Activated CD8-positive, alpha-beta T cell treated with anti-CD3 and anti-CD28 coated beads, Interleukin-2, amount 10 ng/mL, durations not matched to agents 7 days and 5 days (primary cell): Measurements from ENCODE around the gene CSTB. TPM values are rescaled to one million over a fixed set of nuclear protein-coding genes. Genes with fewer than 3 reads are reported as not detected.

ENCODE experiments used
- ATAC-seq: fragments of 150-1000 bp; cut with Tn5 transposase; one replicate; pipeline ENCODE4 v1.10.0; 2021; ENCODE audit warnings: moderate library complexity
- CTCF ChIA-PET: fragments of 350-600 bp; sonication (Branson Sonifier 250); formaldehyde crosslinking; loops from one replicate; lab custom pipeline; 2021; ENCODE audit warnings: antibody characterized with exemption; lab: Charles Lee
- POLR2A ChIA-PET: fragments of 350-600 bp; sonication (Branson Sonifier 250); formaldehyde crosslinking; loops from one replicate; lab custom pipeline; 2021; ENCODE audit warnings: antibody characterized with exemption; lab: Charles Lee
- DNase-seq: peaks from one replicate; pipeline ENCODE4 v3.0.0-alpha.2; 2020
- H3K27ac Mint-ChIP-seq: one replicate; pipeline ENCODE4 v1.8.0; 2021; ENCODE audit warnings: mild to moderate bottlenecking, mixed read lengths
- H3K27me3 Mint-ChIP-seq: one replicate; pipeline ENCODE4 v1.8.0; 2021; ENCODE audit warnings: low read depth, mixed read lengths
- H3K36me3 Mint-ChIP-seq: one replicate; pipeline ENCODE4 v1.8.0; 2021; ENCODE audit warnings: low read depth, mixed read lengths
- H3K4me1 Mint-ChIP-seq: one replicate; pipeline ENCODE4 v1.8.0; 2021; ENCODE audit warnings: low read depth, mixed read lengths
- H3K4me3 Mint-ChIP-seq: one replicate; pipeline ENCODE4 v1.8.0; 2021; ENCODE audit warnings: mild to moderate bottlenecking, mixed read lengths
- H3K9me3 Mint-ChIP-seq: one replicate; pipeline ENCODE4 v1.8.0; 2022; ENCODE audit warnings: mixed read lengths; ENCODE audit not compliant: insufficient read depth
- total RNA-seq, 2 experiments: library from RNA; stranded (reverse); gene quantifications; one replicate each; pipeline ENCODE4 v1.2.3, GENCODE V29; 2021

CSTB gene
- total RNA-seq, 2 experiments from 2014 or later: 50.2 to 54.4 TPM

DNA sequence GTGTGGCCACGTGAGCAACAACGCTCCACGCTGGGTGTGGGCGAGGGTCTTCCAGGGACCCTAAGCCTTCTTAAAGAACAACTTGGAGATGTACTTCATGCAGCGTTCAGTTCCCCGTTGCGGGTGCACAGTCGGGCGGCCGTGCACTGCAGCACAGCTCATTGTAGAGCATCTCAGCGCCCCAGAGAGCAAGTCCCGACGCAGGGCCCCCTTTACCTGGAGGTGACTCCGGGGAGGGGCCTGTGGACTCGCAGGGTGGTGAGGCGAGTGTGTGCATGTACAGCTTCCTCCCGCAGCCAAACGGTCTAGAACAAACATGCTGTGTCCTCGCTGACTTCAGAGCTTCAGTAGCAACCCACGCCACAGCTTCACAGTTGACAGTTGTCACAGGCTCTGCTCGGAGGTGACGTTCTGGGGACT lies 32.7 kb upstream of the CSTB start:
- DNase-seq (no peak), ATAC-seq (no peak)
- ChIA-PET POLR2A (no interaction called here), CTCF (interaction anchor here (1.0 to 1.5 kb wide), 7 partner anchors 19 to 168 kb away, joined by 3 to 6 read pairs (median 3); partner anchors contain the start of gene RRP1)
- H3K36me3 Mint-ChIP-seq: peaks cover 7% of the 10 kb centered on the region
- H3K27ac Mint-ChIP-seq: no peak overlapping the region
- H3K4me3 Mint-ChIP-seq: no peak overlapping the region
- peaks cover 18% of the 10 kb centered on the region for H3K4me1 Mint-ChIP-seq
- no peaks in the 10 kb centered on the region for H3K9me3 Mint-ChIP-seq
- H3K27me3 Mint-ChIP-seq: no peaks in the 10 kb centered on the region

DNA sequence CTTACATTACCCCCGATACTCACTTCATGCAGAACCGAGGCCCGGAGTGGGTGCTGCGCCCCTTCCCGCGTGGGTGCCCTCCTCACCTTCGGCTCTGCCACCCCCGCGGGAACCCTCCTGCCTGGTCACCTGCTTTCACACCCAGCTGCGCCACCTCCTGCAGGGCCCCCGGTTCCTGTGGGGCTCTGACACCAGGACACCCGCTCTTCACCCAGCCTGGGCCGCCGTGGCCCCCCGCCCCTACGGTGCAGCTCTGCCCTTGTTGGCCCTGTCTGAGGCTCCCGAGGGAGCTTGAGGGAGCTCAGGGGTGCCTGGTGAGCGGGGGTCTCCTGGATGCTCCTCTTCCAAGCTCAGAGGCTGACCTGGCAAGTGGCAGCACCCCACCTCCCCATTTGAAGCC lies 32.3 kb upstream of the CSTB start:
- CTCF ChIA-PET: interaction anchor here (1.1 to 1.5 kb wide), 4 partner anchors 131 to 169 kb away, joined by 3 to 6 read pairs (median 4); no protein-coding TSS in a partner anchor
- POLR2A ChIA-PET: no interaction called here
- Mint-ChIP-seq H3K4me1 (peaks cover 18% of the 10 kb centered on the region), H3K27me3 (no peaks in the 10 kb centered on the region), H3K36me3 (peaks cover 8% of the 10 kb centered on the region), H3K4me3 (no peak overlapping the region), H3K9me3 (no peaks in the 10 kb centered on the region), H3K27ac (no peak overlapping the region)
- DNase-seq (no peak), ATAC-seq (no peak)

DNA sequence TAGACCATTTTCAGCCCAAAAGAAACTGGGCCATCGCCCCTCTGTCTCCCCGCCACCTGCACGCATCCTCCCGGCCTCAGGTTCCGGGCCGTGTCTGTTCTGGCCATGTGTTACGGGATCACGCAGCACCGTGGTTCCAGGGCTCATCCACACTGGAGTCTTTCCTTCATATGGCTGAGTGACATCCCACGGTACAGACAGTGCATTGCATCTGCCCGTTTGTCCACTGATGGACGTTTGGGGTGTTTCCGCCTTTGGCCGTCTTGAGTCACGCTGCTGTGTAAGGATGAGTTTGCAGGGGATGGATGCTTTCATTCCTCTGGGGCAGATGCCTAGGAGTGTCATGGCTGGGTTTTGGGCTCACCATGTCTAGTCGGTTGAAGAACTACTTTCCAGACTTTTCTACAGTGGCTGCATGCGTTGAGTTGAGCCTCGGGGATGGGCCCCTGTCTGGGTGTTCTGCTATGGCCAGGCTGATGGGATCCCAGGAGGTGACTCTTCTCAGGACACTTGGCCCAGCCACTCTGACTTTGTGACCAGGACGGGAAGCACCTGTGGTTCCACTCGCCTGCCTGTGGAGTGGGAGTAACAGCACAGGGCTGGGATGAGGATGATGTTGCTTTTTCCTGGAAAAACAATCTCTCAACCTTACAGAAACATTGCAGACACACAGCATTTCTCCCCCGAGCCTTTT lies 30.1 kb upstream of the CSTB start:
- ChIA-PET CTCF (no interaction called here), POLR2A (no interaction called here)
- no peak overlapping the region for H3K4me3 Mint-ChIP-seq
- peaks cover 14% of the 10 kb centered on the region for H3K4me1 Mint-ChIP-seq
- H3K36me3 Mint-ChIP-seq: peaks cover 15% of the 10 kb centered on the region
- H3K27me3 Mint-ChIP-seq: no peaks in the 10 kb centered on the region
- ATAC-seq (no peak), DNase-seq (no peak)
- H3K9me3 Mint-ChIP-seq: no peaks in the 10 kb centered on the region
- no peak overlapping the region for H3K27ac Mint-ChIP-seq

DNA sequence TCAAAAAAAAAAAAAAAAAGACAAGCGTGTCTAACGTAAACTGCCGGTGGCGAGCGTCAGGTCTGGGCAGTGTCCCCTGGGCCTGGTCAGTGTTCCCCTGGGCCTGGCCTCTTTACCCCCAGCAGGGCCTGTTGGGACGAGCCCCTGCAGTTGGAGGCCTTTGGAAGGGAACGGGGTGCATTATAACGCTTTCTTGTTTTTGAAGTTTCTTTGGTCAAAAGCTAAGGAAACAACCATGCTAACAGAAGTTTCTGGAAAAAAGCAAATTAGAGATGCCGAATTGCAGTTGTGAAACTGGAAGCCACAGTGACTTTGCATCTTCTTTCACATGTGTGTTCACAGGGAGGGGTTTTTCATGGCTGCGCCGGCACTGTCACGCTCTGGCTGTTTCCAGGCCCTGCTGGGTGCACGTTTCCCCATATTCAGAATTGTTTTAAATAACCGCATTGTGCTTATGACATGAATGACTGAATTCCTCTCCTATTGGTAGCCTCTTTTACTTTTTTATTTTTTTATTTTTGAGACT lies 29.2 kb upstream of the CSTB start:
- no peaks in the 10 kb centered on the region for H3K9me3 Mint-ChIP-seq
- H3K4me3 Mint-ChIP-seq: no peak overlapping the region
- DNase-seq (no peak), ATAC-seq (no peak)
- H3K4me1 Mint-ChIP-seq: peaks cover 6% of the 10 kb centered on the region
- POLR2A ChIA-PET: no interaction called here
- CTCF ChIA-PET: no interaction called here
- peaks cover 21% of the 10 kb centered on the region for H3K36me3 Mint-ChIP-seq
- H3K27ac Mint-ChIP-seq: no peak overlapping the region
- H3K27me3 Mint-ChIP-seq: no peaks in the 10 kb centered on the region

DNA sequence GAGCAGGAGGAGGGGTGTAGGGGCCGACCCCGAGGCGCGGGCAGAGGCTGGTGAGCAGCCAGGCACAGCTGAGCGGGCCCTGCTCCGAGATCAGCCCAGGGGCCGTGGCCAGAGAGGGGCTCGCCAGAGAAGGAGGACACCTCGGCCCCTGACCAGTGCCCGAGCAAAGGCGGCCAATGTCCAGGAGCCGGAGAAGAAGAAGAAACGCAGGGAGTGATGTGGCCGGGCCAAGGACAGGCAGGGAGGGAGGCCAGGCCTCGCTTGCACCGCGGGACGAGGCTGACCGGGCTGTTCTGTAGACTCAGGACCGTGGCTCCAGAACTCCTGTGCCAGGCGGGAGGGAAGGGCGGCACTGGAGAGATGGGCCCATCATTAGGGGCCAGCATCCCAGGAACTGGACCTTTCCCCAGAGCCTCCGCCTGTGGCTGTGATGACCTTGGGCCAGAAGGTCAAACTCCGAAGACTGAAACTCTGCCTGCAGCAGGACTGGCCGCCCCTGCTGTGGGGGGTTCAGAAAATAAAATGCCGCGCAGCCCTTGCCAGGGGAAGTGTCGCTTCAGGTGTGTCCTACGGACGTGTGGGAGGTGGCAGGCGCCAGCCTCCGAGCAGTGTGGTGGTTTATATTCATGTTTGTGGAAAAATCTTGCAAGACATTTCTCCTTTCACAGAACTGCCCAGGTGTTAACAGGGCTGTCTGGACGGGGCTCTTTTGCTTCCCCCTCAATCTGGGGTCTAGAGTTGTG lies 27.6 kb upstream of the CSTB start:
- peaks cover 6% of the 10 kb centered on the region for H3K4me1 Mint-ChIP-seq
- H3K4me3 Mint-ChIP-seq: no peak overlapping the region
- peaks cover 30% of the 10 kb centered on the region for H3K36me3 Mint-ChIP-seq
- no peak for ATAC-seq
- CTCF ChIA-PET: no interaction called here
- no peak for DNase-seq
- no peak overlapping the region for H3K27ac Mint-ChIP-seq
- no peaks in the 10 kb centered on the region for H3K27me3 Mint-ChIP-seq
- H3K9me3 Mint-ChIP-seq: no peaks in the 10 kb centered on the region
- POLR2A ChIA-PET: no interaction called here

DNA sequence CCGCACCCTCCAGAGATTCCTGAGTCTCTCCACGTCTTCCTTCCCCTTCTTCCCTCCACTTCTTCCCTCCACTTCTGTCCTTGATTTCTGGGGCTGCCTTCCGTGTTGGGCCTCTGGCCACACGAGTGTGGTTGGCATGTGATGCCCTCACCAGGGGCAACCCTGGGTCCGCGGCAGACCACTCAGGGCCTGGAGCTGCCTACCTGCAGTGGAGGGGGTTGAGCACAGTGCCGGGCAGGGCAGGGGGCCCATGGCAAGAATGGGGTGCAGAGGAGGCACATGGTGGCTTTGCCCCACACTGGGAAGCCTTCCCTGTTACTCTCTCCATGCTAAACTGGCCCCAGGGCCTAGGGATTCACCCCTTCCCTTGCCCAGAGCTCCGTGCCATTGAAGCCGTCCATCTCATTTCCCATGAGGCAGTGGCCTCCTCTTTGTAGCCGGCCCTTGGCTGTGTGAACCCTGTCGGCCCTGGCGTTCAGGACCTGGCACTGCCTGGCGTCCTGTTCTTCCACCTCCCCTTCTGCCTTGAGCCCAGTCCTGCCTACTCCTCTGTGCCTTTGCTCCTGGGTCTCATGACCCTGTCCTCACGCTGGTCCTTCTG lies 26.7 kb upstream of the CSTB start:
- no peak for DNase-seq
- Mint-ChIP-seq H3K36me3 (peaks cover 35% of the 10 kb centered on the region), H3K27me3 (no peaks in the 10 kb centered on the region), H3K4me3 (no peak overlapping the region), H3K27ac (no peak overlapping the region), H3K4me1 (peaks cover 6% of the 10 kb centered on the region), H3K9me3 (no peaks in the 10 kb centered on the region)
- ATAC-seq: no peak
- ChIA-PET POLR2A (no interaction called here), CTCF (no interaction called here)

DNA sequence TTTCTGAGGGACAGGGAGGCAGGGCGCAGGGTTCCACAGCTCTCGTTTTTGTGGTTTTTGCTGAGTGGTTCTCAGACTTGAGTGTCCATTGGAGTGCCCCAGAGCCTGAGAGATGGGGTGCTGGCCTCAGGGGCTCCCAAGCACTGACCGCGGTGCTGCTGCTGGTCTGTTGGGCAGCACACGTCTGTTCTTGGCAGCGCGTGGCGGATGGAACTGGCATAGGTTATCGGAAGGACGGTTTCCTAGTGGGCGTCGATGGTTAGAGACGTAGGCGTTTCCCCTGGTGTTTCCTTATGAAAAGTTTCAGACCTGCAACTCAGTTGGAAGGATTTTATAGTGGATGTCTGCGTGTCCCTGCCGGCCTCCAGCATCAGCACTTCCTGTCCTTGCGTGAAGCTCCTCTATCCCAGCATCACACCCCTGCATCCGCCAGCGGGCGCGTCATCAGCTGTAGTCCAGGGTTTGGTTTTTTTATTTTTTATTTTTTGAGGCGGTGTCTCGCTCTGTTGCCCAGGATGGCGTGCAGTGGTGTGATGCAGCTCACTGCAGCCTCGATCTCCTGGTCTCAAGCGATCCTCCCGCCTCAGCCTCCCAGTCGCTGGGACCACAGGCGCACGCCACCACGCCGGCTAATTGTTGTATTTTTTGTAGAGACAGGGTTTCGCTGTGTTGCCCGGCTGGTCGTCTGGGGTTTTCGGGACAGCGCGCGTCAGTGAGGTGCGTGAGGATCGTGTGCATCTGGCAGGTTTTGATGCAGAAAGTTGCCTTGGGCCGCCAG lies 25.1 kb upstream of the CSTB start:
- Mint-ChIP-seq H3K27me3 (no peaks in the 10 kb centered on the region), H3K9me3 (no peaks in the 10 kb centered on the region), H3K36me3 (peaks cover 45% of the 10 kb centered on the region), H3K4me3 (no peak overlapping the region), H3K27ac (no peak overlapping the region), H3K4me1 (peaks cover 3% of the 10 kb centered on the region)
- no peak for DNase-seq
- no peak for ATAC-seq
- ChIA-PET POLR2A (no interaction called here), CTCF (interaction anchor here (1.7 kb wide), 1 partner anchor 11 kb away, joined by 3 read pairs; no protein-coding TSS in a partner anchor)

DNA sequence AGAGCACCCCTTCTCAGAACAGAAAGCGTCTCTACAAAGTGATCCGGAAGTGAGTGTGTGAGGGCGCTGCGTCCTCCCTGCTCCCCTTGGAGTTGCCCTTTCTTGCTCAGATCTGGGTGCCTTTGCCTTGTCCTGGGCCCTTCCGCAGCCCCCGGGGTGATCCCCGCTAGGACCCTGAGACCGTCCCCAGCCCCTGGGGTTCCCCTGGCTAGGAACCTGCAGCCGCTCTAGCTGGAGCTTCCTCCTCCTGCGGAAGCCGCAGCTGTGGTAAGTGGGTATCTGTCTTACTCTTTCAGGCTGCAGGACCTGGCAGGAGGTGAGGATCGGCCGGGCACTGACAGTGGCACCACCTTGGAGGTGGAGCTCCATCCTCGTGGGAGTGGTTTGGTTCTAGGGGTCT lies 24.5 kb upstream of the CSTB start:
- Mint-ChIP-seq H3K4me1 (peaks cover under 1% of the 10 kb centered on the region), H3K4me3 (no peak overlapping the region), H3K27me3 (no peaks in the 10 kb centered on the region), H3K36me3 (peaks cover 46% of the 10 kb centered on the region), H3K27ac (no peak overlapping the region), H3K9me3 (no peaks in the 10 kb centered on the region)
- POLR2A ChIA-PET: no interaction called here
- CTCF ChIA-PET: interaction anchor here (1.7 kb wide), 1 partner anchor 11 kb away, joined by 3 read pairs; no protein-coding TSS in a partner anchor
- no peak for ATAC-seq
- DNase-seq: no peak

DNA sequence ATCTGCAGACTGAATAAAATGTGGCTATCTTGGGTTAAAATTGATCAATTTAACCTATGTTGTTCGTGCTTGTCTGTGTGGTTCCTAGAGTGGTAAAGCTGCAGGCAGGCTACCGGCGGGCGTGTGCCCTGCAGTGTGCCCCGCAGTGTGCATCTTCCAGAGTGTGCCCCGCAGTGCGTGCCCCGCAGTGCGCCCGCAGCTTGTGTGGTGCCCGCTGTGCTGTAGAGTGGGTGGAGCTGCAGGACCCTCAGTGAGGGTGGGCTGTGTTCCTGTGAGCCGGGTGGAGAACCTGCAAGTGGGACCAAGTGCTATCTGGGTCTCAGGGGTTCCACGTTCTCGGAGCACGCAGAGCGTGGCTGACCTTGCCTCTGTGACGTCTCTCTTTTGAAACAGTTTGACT lies 24.0 kb upstream of the CSTB start:
- ChIA-PET CTCF (interaction anchor here (1.7 kb wide), 1 partner anchor 10 kb away, joined by 3 read pairs; no protein-coding TSS in a partner anchor), POLR2A (no interaction called here)
- DNase-seq (no peak), ATAC-seq (no peak)
- peak overlapping the region; percentile 34 for H3K27ac Mint-ChIP-seq
- H3K4me1 Mint-ChIP-seq: no peaks in the 10 kb centered on the region
- H3K36me3 Mint-ChIP-seq: peaks cover 48% of the 10 kb centered on the region
- H3K9me3 Mint-ChIP-seq: no peaks in the 10 kb centered on the region
- H3K4me3 Mint-ChIP-seq: no peak overlapping the region
- no peaks in the 10 kb centered on the region for H3K27me3 Mint-ChIP-seq

DNA sequence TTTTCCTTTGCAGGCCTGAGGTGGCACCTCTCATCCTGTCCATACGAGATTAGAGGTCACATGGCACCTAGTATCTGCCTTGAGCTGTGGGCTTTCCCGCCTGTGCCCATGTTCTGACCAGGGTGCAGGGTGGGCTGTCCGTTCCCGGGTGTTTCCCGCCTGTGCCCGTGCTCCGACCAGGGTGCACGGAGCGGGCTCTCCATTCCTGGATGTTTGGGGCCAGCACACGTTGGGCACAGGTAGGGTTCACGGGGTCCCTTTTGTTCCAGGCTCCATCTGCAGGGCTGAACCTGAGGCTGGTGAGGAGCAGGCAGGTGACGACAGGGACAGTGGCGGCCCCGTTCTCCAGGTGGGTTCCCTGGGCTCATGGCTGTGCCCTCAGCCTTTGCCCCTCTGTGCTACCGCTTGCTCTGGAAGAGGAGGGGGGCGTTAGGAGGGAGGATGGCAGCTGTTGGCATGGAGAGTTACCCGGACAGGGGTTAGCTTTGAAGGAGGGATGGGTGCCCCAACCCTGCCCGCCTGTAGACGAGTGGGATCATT lies 23.3 kb upstream of the CSTB start:
- H3K36me3 Mint-ChIP-seq: peaks cover 50% of the 10 kb centered on the region
- CTCF ChIA-PET: no interaction called here

More for the DNA sequence above, 23.3 kb upstream of the CSTB start:
- H3K4me1 Mint-ChIP-seq: no peaks in the 10 kb centered on the region
- no peak overlapping the region for H3K4me3 Mint-ChIP-seq
- ATAC-seq (no peak), DNase-seq (no peak)
- POLR2A ChIA-PET: no interaction called here
- no peak overlapping the region for H3K27ac Mint-ChIP-seq
- H3K9me3 Mint-ChIP-seq: no peaks in the 10 kb centered on the region
- no peaks in the 10 kb centered on the region for H3K27me3 Mint-ChIP-seq
